Cardiac muscle cell (in vitro differentiated cells and primary cell): ENCODE results near the gene CA9. TPM values are rescaled to one million over a fixed set of nuclear protein-coding genes. Genes with fewer than 3 reads are reported as not detected.

Experiments
- DNase-seq, 2 donors: peaks; one replicate each; pipeline versions ENCODE4 v3.0.0 to v3.0.0-alpha.2; 2010 to 2017; ENCODE audit warnings: low read depth in 1 of 2, low spot score in 1 of 2
- H3K27ac ChIP-seq: fragments of 200-600 bp; sonication (generic); 2 replicates; pipeline ENCODE4 v1.5.1; 2016
- H3K27me3 ChIP-seq: fragments of 200-600 bp; sonication (generic); 2 replicates; pipeline ENCODE4 v1.6.0; 2016; ENCODE audit warnings: control low read depth
- H3K36me3 ChIP-seq: fragments of 200-600 bp; sonication (generic); 2 replicates; pipeline ENCODE4 v1.5.1; 2016; ENCODE audit warnings: control low read depth
- H3K4me1 ChIP-seq: fragments of 200-600 bp; sonication (generic); 2 replicates; pipeline ENCODE4 v1.8.1; 2017; ENCODE audit warnings: low read depth, mild to moderate bottlenecking, mixed run types
- H3K4me3 ChIP-seq: fragments of 200-600 bp; sonication (generic); 2 replicates; pipeline ENCODE4 v1.5.1; 2016; ENCODE audit warnings: mild to moderate bottlenecking
- H3K9me3 ChIP-seq: fragments of 200-600 bp; sonication (generic); 2 replicates; pipeline ENCODE4 v1.5.1; 2017; ENCODE audit warnings: low read depth, mild to moderate bottlenecking, control low read depth
- polyA plus RNA-seq: library from polyadenylated mRNA; unstranded; fragments of >200 nt; fragmentation: Nextera tagmentation; extraction: Ambion mirVana; gene quantifications from 2 replicates; pipeline ENCODE4 v1.2.1, GENCODE V29; 2016
- total RNA-seq: library from RNA; depleted of rRNA; stranded (reverse); fragments of >200 nt; gene quantifications from 2 replicates; pipeline ENCODE4 v1.2.3, GENCODE V29; 2016
- TF ChIP-seq, protein P1 (sequence below): IDR thresholded peaks from 2 replicates; pipeline ENCODE4 v1.5.1; 2012; ENCODE audit warnings: low read depth, mild to moderate bottlenecking, low read length

CA9 gene
- total and polyA plus RNA-seq, 2 experiments from 2014 or later = 2.4 to 2.6 TPM

- Histone ChIP-seq H3K9me3 (no peaks in the 10 kb centered on the region), H3K36me3 (peaks cover 85% of the 10 kb centered on the region), H3K4me3 (no peak overlapping the region), H3K4me1 (no peaks in the 10 kb centered on the region), H3K27me3 (no peaks in the 10 kb centered on the region), H3K27ac (no peak overlapping the region)
- no peak for DNase-seq
- TF ChIP-seq, protein P1, sequence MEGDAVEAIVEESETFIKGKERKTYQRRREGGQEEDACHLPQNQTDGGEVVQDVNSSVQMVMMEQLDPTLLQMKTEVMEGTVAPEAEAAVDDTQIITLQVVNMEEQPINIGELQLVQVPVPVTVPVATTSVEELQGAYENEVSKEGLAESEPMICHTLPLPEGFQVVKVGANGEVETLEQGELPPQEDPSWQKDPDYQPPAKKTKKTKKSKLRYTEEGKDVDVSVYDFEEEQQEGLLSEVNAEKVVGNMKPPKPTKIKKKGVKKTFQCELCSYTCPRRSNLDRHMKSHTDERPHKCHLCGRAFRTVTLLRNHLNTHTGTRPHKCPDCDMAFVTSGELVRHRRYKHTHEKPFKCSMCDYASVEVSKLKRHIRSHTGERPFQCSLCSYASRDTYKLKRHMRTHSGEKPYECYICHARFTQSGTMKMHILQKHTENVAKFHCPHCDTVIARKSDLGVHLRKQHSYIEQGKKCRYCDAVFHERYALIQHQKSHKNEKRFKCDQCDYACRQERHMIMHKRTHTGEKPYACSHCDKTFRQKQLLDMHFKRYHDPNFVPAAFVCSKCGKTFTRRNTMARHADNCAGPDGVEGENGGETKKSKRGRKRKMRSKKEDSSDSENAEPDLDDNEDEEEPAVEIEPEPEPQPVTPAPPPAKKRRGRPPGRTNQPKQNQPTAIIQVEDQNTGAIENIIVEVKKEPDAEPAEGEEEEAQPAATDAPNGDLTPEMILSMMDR = no peak
Observed at GRCh38 chr9:35700942-35701341, 27.2 kb downstream of the CA9 start.

- no peak for DNase-seq
- no peaks in the 10 kb centered on the region for H3K4me1 ChIP-seq
- no peaks in the 10 kb centered on the region for H3K9me3 ChIP-seq
Observed at GRCh38 chr9:35702696-35703095, 29.0 kb downstream of the CA9 start.

DNA sequence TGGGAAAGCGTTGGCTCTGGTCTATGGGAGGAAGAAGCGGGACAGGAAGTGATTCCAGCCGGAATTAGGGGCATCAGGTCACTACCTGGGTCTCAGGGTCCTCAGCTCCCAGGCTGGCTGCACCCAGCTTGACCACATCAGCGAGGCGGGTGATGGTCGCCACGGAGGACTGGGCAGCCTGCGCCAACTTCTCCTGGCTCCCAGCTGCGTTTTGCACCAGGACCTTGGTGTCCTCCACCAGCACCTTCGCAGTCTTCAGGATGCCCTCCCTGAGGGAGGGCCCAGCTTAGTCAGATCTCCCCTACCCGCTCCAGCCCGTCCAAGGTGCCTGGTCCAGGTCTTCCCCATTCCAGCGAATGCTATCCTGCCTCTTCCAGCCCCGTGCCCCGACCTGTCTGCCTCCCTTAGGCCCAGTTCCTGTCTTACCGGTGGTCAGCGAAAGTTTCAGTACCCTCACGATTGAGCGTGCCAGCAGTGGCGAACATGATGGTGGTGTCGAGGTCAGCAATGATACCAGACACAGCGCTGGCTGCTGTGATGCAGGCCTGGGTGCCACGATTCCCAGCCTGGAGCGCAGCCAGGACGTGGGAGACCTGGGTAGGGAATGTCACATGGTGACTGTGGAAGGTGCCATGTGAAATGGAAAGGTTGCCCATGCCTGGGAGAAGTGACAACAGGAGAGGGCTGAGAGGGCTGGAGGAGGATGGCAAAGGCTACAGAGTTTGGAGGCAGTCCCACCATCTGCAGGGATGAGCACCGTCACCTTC, 30.4 kb downstream of the CA9 start:
- Histone ChIP-seq H3K4me1 (no peaks in the 10 kb centered on the region), H3K4me3 (no peak overlapping the region), H3K27ac (no peak overlapping the region), H3K36me3 (peaks cover 95% of the 10 kb centered on the region), H3K27me3 (no peaks in the 10 kb centered on the region), H3K9me3 (no peaks in the 10 kb centered on the region)
- TF ChIP-seq, protein P1 = no peak
- no peak for DNase-seq

More at GRCh38 chr9:35702696-35703095, 29.0 kb downstream of the CA9 start:
- Histone ChIP-seq H3K27ac (no peak overlapping the region), H3K27me3 (no peaks in the 10 kb centered on the region), H3K36me3 (peaks cover 95% of the 10 kb centered on the region), H3K4me3 (no peak overlapping the region)
- TF ChIP-seq, protein P1 = no peak

GRCh38 chr9:35705372-35705771, 31.6 kb downstream of the CA9 start:
- Histone ChIP-seq H3K4me3 (no peak overlapping the region), H3K27ac (no peak overlapping the region), H3K27me3 (no peaks in the 10 kb centered on the region), H3K4me1 (no peaks in the 10 kb centered on the region), H3K9me3 (no peaks in the 10 kb centered on the region), H3K36me3 (peaks cover 86% of the 10 kb centered on the region)
- no peak for DNase-seq
- TF ChIP-seq, protein P1 = no peak

GRCh38 chr9:35705836-35706430, 32.2 kb downstream of the CA9 start:
- Histone ChIP-seq H3K27me3 (no peaks in the 10 kb centered on the region), H3K4me3 (no peak overlapping the region), H3K36me3 (peaks cover 86% of the 10 kb centered on the region), H3K9me3 (no peaks in the 10 kb centered on the region), H3K27ac (no peak overlapping the region), H3K4me1 (no peaks in the 10 kb centered on the region)
- DNase-seq = no peak
- TF ChIP-seq, protein P1 = no peak
